Subcutaneous adipose tissue (tissue), 4 donors: ENCODE measurements around the gene TBC1D10A. TPM values are rescaled to one million over a fixed set of nuclear protein-coding genes. Genes with fewer than 3 reads are reported as not detected.

ENCODE experiments used
- total RNA-seq, 4 donors: library from RNA; depleted of rRNA; stranded (reverse); fragments of >200 nt; gene quantifications; one replicate each; pipeline ENCODE4 v1.1.0, GENCODE V29; 2016
- TF ChIP-seq, protein P1 (sequence below): fragments of 450-650 bp; IDR thresholded peaks from one replicate; pipeline ENCODE4 v1.5.1; 2016; ENCODE audit warnings: low read depth, mild to moderate bottlenecking, control low read depth, antibody characterized with exemption, moderate library complexity

The TBC1D10A gene
- total RNA-seq, 4 donors from 2014 or later: 13.9 to 43.1 (median 22.9) TPM

DNA sequence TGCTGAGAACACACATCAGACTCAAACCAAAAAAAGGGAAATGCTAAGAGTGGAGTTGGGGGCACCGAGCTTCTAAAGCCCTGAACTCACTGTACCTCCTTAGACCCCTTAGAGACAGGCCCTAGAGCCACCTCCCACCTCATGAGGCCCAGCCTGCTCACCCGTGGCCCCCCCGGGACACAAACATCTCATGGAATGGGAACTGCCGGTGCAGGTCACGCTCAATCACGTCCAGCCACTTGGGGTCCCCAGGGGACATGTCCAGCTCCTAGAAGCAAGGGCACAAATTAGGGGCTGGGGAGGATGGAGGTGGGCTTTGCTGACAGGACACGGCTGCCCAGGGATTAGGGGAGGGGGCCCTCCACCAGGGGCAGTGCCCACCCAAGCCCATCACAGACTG, 31.2 kb downstream of the TBC1D10A start:
- TF ChIP-seq, protein P1, sequence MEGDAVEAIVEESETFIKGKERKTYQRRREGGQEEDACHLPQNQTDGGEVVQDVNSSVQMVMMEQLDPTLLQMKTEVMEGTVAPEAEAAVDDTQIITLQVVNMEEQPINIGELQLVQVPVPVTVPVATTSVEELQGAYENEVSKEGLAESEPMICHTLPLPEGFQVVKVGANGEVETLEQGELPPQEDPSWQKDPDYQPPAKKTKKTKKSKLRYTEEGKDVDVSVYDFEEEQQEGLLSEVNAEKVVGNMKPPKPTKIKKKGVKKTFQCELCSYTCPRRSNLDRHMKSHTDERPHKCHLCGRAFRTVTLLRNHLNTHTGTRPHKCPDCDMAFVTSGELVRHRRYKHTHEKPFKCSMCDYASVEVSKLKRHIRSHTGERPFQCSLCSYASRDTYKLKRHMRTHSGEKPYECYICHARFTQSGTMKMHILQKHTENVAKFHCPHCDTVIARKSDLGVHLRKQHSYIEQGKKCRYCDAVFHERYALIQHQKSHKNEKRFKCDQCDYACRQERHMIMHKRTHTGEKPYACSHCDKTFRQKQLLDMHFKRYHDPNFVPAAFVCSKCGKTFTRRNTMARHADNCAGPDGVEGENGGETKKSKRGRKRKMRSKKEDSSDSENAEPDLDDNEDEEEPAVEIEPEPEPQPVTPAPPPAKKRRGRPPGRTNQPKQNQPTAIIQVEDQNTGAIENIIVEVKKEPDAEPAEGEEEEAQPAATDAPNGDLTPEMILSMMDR: no peak

DNA sequence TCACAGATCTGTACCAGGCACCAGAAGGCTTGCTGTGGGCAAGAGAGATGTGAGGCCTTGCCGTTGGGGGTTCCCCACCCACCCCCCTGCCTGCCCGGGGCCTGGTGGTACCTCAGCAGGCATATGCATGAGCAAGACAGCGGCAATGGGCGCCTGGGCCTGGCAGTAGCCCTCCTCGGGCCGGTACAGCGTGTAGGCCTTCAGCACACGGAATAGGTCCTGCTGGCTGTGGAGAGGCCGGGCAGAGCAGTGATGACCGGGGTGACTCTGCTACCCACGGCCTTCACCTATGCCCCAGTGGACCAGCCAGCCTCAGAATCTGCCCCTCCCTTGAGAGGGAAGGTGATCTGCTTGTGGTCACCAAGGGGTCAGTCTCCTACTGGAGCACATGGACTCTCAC, 31.9 kb downstream of the TBC1D10A start:
- TF ChIP-seq, protein P1: no peak

DNA sequence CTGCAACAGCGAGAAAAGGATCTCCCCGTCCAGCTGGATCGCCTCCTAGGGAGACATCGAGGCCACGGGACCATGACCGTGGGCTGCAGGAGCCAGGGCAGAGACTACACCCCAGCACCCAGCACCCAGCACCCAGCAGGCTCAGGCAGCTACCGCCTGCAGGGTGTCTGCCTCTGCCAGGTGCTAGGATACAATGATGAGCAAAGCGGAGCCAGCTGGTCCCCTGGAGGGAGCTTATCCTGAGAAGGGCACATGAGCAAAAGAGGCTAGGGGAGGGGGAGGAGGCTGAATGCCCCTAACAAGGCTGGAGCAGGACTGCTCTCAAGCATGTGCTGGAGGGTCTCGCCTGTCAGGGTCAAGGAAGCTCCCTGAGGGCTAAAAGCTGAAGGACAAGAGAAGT, 32.7 kb downstream of the TBC1D10A start:
- TF ChIP-seq, protein P1: no peak

DNA sequence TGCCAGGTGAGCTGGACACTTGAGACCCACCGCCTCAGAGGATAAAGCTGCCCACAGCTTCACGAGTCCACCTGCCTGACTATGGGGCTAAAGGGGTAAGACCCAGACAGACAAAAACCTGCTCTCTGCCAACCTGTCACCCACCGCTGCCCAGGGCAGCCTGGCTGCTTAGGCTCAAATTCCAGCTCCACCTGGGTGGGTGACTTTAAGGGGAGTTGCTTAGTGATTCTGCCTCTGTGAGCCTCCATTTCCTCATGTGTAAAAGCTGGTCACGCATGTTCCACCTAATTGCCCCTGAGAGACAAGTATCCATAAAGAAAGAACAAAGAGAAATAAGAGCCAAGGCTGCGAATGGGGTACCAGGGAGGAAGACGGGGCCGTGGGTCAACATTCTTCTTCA, 33.7 kb downstream of the TBC1D10A start:
- TF ChIP-seq, protein P1: no peak

DNA sequence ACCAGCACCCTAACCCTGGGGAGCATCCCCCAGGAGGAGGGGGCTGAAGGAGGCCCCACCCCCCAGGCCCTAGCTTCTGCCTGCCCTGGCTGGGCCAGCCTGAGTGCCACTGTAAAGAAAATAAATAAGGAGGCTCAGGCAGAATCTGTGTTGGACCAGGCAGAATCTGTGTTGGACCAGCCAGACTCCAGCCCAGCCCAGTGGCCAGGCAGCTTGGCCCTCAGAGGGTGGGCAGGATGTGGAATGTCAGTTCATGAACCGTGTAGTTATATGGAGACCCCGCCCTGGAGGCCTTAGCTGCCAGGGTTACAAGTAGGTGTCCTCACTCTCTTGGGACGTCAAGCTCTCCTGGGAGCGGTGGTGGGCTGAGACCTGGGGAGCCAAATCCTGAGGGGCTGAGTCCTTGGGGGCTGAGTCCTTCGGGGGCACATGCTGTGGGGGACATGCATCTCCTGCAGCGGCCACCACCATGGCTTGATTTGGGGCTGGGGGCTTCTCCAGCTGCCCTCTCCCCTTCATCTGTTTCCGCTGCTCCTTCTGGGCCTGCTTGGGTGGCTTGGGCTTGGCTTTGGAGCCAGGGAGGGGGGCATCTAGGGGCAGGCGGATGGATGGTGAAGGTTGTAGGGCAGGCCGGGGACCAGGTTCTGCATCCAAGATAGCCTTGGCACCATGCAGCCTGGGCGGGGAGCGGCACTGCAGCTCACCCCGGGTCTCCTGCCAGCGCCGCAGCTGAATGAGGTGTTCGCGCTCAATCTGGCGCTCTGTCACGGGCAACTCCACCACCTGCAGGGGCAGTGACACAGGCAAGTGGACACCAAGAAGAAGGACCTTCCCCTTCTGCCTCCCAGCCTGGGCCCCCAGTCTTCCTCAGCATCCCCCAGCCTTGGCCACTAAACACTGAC, 34.4 kb downstream of the TBC1D10A start:
- TF ChIP-seq, protein P1: no peak

DNA sequence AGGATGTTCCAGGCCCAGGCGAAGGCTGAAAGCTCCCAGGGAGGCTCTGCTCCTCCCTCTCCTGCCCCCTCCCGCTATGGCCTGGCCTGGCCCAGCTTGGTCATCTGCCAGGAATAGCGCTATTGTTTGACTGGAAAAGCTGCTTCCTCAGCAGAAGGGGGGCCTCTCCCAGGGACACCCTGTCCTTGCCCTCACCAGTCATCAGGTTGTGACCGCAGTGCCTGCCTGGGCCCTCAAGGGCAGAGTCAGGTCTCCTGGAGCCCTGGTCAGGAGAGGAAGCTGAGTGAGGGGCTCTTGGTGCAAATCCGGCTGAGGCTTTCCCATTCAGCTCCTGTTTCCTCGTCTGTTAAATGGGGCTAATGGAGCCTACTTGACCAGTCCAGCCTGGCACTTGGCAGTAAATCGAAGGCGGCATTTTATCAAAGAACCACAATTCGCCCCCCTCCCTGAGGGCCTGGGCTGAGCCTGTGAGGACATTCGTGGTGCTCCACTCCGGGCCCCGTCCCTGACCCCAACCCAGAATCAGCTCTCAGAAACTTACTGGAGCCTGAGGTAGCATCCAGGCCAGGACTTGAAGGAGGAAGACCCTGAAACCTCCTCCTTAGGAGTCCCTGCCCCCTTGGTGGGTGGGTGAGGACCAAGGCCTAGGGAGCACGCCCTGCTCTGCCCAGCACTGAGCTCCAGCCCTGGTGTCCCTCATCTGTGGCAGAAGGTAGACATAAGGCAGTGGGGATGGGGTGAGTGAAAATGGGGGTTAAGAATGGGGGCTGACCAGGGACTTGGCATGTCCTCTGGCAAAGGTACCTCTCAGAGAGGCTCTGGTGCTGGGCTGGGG, 35.5 kb downstream of the TBC1D10A start:
- TF ChIP-seq, protein P1: no peak
